H1 (cell line): ENCODE measurements around the gene COL4A1.
A peak's percentile ranks its signal among the peaks of the same experiment; 100 is the strongest.

ENCODE experiments used
- EZH2 ChIP-seq: fragments of 200-600 bp; sonication (generic); IDR thresholded peaks from 2 replicates; pipeline ENCODE4 v1.7.1; 2012; ENCODE audit warnings: low read depth, mild to moderate bottlenecking, moderate library complexity, low read length, inconsistent platforms; ENCODE audit not compliant: severe bottlenecking
- FOSL1 ChIP-seq: IDR thresholded peaks from 2 replicates; pipeline ENCODE4 v1.6.1; 2011; ENCODE audit warnings: mild to moderate bottlenecking, low read depth, low read length, moderate library complexity; ENCODE audit not compliant: insufficient read depth
- MAX ChIP-seq: IDR thresholded peaks from 2 replicates; pipeline ENCODE4 v1.6.1; 2012; ENCODE audit warnings: inconsistent platforms
- POLR2A ChIP-seq, 2 experiments: IDR thresholded peaks; 1 replicate in 1 of 2; 2 replicates in 1 of 2; pipeline ENCODE4 v1.6.1; 2011; ENCODE audit warnings: low read depth in 2 of 2, low read length in 2 of 2, mild to moderate bottlenecking in 2 of 2; ENCODE audit errors: control extremely low read depth in 1 of 2
- SP1 ChIP-seq: IDR thresholded peaks from 2 replicates; pipeline ENCODE4 v1.6.1; 2011; ENCODE audit warnings: low read depth, low read length
- SUZ12 ChIP-seq: fragments of 200-600 bp; sonication (generic); IDR thresholded peaks from 2 replicates; pipeline ENCODE4 v1.6.1; 2012; ENCODE audit warnings: mild to moderate bottlenecking, inconsistent platforms, low read length, moderate library complexity, mixed read lengths
- TEAD4 ChIP-seq: IDR thresholded peaks from 2 replicates; pipeline ENCODE4 v1.6.1; 2012; ENCODE audit warnings: low read depth, low read length, inconsistent platforms, mixed read lengths
- TF ChIP-seq, protein P1 (sequence below), 3 experiments: IDR thresholded peaks; 1 replicate in 2 of 3; 2 replicates in 1 of 3; pipeline versions ENCODE4 v1.5.1 to v1.6.1; 2011; ENCODE audit warnings: low read length in 3 of 3, mild to moderate bottlenecking in 3 of 3, inconsistent platforms in 2 of 3, low read depth in 1 of 3, moderate library complexity in 1 of 3; ENCODE audit not compliant: insufficient read depth in 1 of 3; ENCODE audit errors: control extremely low read depth in 1 of 3

GRCh38 chr13:110327051-110327721, 20.2 kb upstream of the COL4A1 start:
- TF ChIP-seq SP1 (no peak), SUZ12 (no peak), POLR2A (IDR thresholded peaks at IDR 0.05; ENCODE audit: control extremely low read depth in 1 of 2, low read depth in 2 of 2, low read length in 2 of 2) (no peak), TEAD4 (peak; percentile 94), EZH2 (no peak), MAX (no peak), FOSL1 (no peak)
- TF ChIP-seq, protein P1, sequence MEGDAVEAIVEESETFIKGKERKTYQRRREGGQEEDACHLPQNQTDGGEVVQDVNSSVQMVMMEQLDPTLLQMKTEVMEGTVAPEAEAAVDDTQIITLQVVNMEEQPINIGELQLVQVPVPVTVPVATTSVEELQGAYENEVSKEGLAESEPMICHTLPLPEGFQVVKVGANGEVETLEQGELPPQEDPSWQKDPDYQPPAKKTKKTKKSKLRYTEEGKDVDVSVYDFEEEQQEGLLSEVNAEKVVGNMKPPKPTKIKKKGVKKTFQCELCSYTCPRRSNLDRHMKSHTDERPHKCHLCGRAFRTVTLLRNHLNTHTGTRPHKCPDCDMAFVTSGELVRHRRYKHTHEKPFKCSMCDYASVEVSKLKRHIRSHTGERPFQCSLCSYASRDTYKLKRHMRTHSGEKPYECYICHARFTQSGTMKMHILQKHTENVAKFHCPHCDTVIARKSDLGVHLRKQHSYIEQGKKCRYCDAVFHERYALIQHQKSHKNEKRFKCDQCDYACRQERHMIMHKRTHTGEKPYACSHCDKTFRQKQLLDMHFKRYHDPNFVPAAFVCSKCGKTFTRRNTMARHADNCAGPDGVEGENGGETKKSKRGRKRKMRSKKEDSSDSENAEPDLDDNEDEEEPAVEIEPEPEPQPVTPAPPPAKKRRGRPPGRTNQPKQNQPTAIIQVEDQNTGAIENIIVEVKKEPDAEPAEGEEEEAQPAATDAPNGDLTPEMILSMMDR (IDR thresholded peaks at IDR 0.05; ENCODE audit: control extremely low read depth in 1 of 3, insufficient read depth in 1 of 3, low read depth in 1 of 3, low read length in 3 of 3): no peak
